Measurements from ENCODE around the gene CCNY. TPM values are rescaled to one million over a fixed set of nuclear protein-coding genes. Genes with fewer than 3 reads are reported as not detected.

CCNY gene
- total RNA-seq, 3 donors from 2014 or later (not counting 1 experiment from before 2014, with no cell fraction given), result 71.0 to 87.2 (median 74.3) TPM

GRCh38 chr10:35481413-35481812 is 145.1 kb downstream of the CCNY start:
- H3K36me3 Mint-ChIP-seq, result no peaks in the 10 kb centered on the region
- H3K27ac Mint-ChIP-seq, result peak overlapping the region in 1 of 2 donors; percentile 29
- no peak for ATAC-seq
- no peak for TF ChIP-seq CTCF (IDR thresholded peaks at IDR 0.05)
- H3K36me3 ChIP-seq (ENCODE audit: control insufficient read depth, insufficient read depth, low read length), result peaks cover 4% of the 10 kb centered on the region
- H3K27me3 ChIP-seq (ENCODE audit: control insufficient read depth, insufficient read depth, low read length), result no peaks in the 10 kb centered on the region
- no peaks in the 10 kb centered on the region for H3K9me3 Mint-ChIP-seq
- intact Hi-C loops (cut with micrococcal nuclease), result no loop called here
- H3K27ac ChIP-seq (ENCODE audit: low read length), result no peak overlapping the region
- DNase-seq, result no peak
- 95% methylated on average over 2 of the region's 2 CpGs for WGBS (ENCODE audit: insufficient coverage)
- peaks cover 34 to 42% of the 10 kb centered on the region in 2 donors for H3K4me1 Mint-ChIP-seq
- no peaks in the 10 kb centered on the region for H3K9me3 ChIP-seq (ENCODE audit: control insufficient read depth, insufficient read depth, low read length)
- H3K4me3 ChIP-seq (ENCODE audit: low read length), result no peak overlapping the region
- H3K4me1 ChIP-seq (ENCODE audit: control insufficient read depth, insufficient read depth, low read length), result no peaks in the 10 kb centered on the region
- no peaks in the 10 kb centered on the region for H3K27me3 Mint-ChIP-seq (ENCODE audit: low read depth in 2 of 2)
- no peak overlapping the region for H3K4me3 Mint-ChIP-seq

GRCh38 chr10:35486297-35486990 is 150.1 kb downstream of the CCNY start:
- H3K27ac ChIP-seq (ENCODE audit: low read length), result no peak overlapping the region
- H3K27ac Mint-ChIP-seq, result peak overlapping the region in 1 of 2 donors; percentile 10

DNA sequence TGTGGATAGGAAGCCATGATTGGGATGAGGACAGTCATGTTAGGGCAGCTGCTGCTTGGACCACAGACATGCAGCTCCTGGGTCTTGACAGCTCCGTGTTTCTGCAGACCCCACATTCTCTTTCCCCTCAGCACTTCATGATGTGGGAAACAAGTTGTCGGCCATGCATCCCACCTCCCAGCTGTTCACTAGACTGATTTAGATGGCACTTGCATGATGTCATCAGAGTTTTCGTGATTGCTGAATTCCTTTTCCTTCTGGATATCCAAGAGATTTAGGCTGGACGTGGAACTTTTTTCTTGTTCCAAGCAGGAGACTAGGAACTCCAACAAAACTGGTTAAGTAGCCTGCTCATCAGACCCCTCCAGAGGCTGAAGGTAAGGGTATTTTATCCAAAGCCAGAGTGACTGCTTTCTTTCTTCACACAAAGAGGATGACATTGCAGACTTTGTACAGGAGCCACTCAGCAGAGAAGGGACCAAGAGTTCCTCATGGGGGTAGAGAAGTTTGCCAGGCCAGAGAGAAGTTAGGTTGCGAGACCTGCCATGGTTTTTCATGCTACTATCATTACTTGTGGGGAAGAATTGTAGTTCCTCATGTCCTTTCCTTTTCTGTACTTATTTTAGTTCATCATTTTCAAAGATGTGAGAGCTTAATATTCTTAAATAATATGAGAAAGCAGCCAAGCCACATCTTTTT is 151.2 kb downstream of the CCNY start:
- no peak overlapping the region for H3K27ac Mint-ChIP-seq
- peaks cover 41 to 45% of the 10 kb centered on the region in 2 donors for H3K4me1 Mint-ChIP-seq
- H3K9me3 ChIP-seq (ENCODE audit: control insufficient read depth, insufficient read depth, low read length), result no peaks in the 10 kb centered on the region
- intact Hi-C loops (cut with micrococcal nuclease), result no loop called here
- TF ChIP-seq CTCF (IDR thresholded peaks at IDR 0.05), result no peak
- no peak overlapping the region for H3K4me3 Mint-ChIP-seq
- no peaks in the 10 kb centered on the region for H3K4me1 ChIP-seq (ENCODE audit: control insufficient read depth, insufficient read depth, low read length)
- DNase-seq, result no peak
- peaks cover 10% of the 10 kb centered on the region for H3K36me3 ChIP-seq (ENCODE audit: control insufficient read depth, insufficient read depth, low read length)
- no peaks in the 10 kb centered on the region for H3K36me3 Mint-ChIP-seq
- no peak overlapping the region for H3K4me3 ChIP-seq (ENCODE audit: low read length)
- no peak overlapping the region for H3K27ac ChIP-seq (ENCODE audit: low read length)
- 97% methylated on average over 5 of the region's 5 CpGs for WGBS (ENCODE audit: insufficient coverage)
- H3K9me3 Mint-ChIP-seq, result no peaks in the 10 kb centered on the region
- no peaks in the 10 kb centered on the region for H3K27me3 ChIP-seq (ENCODE audit: control insufficient read depth, insufficient read depth, low read length)
- no peaks in the 10 kb centered on the region for H3K27me3 Mint-ChIP-seq (ENCODE audit: low read depth in 2 of 2)
- ATAC-seq, result no peak

More at GRCh38 chr10:35486297-35486990, 150.1 kb downstream of the CCNY start:
- Mint-ChIP-seq H3K36me3 (no peaks in the 10 kb centered on the region), H3K9me3 (no peaks in the 10 kb centered on the region), H3K4me3 (no peak overlapping the region), H3K4me1 (peaks cover 43 to 47% of the 10 kb centered on the region in 2 donors), H3K27me3 (ENCODE audit: low read depth in 2 of 2) (no peaks in the 10 kb centered on the region)
- intact Hi-C loops (cut with micrococcal nuclease), result no loop called here
- DNase-seq (no peak), ATAC-seq (peak in 1 of 3 donors; percentile 53)
- no peak overlapping the region for H3K4me3 ChIP-seq (ENCODE audit: low read length)
- no peak for TF ChIP-seq CTCF (IDR thresholded peaks at IDR 0.05)
- H3K27me3 ChIP-seq (ENCODE audit: control insufficient read depth, insufficient read depth, low read length), result no peaks in the 10 kb centered on the region
- H3K36me3 ChIP-seq (ENCODE audit: control insufficient read depth, insufficient read depth, low read length), result peaks cover 10% of the 10 kb centered on the region
- H3K9me3 ChIP-seq (ENCODE audit: control insufficient read depth, insufficient read depth, low read length), result no peaks in the 10 kb centered on the region
- no peaks in the 10 kb centered on the region for H3K4me1 ChIP-seq (ENCODE audit: control insufficient read depth, insufficient read depth, low read length)
- 72% methylated on average over 5 of the region's 5 CpGs for WGBS (ENCODE audit: insufficient coverage)
